Measurements from ENCODE around the gene INAVA.

- TF ChIP-seq YY1 (IDR thresholded peaks at IDR 0.05; ENCODE audit: low read depth), result no peak
- no peak for TF ChIP-seq EP300 (IDR thresholded peaks at IDR 0.05; ENCODE audit: borderline replicate concordance)
- no peak for TF ChIP-seq REST (IDR thresholded peaks at IDR 0.05; ENCODE audit: low read depth)
Measured at GRCh38 chr1:200916152-200916551, 21.5 kb downstream of the INAVA start.
